GM21360 (cell line): ENCODE measurements around the gene SYNE1.

ENCODE experiments used
- ATAC-seq: cut with Tn5 transposase; IDR thresholded peaks from one replicate; pipeline ENCODE4 v1.9.1; 2021; ENCODE audit warnings: mild to moderate bottlenecking, moderate library complexity; ENCODE audit not compliant: unreplicated experiment

Gene SYNE1

DNA sequence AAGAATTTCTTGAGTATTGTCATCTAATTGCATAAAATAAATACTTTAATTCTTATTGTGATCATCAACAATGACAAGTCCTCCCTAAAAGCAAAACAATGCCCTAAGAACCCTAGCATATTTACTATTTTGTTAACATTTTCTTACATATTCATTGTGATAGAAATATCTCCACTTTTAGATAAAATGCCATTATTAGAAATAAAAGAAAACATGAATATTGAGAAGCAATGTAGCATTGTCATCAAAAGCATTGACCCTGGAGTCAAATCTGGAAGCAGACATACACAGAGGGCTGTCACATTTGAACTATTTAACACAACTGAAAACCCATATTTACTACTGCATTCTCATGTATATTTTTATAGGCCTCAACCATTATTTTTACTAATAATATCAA is 257.7 kb downstream of the SYNE1 start:
- no peak for ATAC-seq

DNA sequence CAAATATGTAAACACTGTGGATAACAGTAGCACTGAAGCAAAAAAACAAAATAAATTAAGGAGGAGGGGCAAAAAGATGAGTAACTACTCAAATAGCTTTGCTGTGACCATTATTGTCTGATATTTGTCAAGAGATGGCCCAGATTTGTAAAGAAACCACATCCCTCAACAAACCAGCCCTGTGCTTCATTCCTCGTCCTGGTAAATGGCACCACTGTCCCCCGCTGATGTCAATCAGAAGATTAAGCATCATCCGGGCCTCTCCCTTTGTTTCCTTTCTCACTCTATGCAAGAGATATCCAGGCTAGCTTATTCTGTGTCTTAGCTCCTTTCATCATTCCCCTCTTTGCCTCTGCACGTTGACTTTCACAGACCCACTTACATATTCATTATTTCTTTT is 259.0 kb downstream of the SYNE1 start:
- no peak for ATAC-seq

DNA sequence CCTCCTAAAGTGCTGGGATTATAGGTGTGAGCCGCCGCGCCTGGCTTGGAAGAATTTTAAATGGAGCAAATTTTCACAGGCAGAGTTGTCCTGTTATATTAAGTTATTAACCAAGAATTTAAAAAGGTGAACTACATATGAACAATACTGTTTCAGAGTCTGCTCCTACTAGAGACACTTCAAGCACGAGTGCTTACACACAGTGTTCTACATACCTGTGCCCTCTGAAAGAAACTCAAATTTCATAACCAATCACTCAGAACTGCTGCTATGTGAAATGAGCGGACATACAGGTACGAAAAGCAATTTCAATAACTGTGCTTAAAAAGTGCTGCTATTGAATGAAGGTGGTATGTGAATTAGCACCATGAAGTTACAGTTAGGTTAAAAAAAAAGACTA is 262.0 kb downstream of the SYNE1 start:
- no peak for ATAC-seq

DNA sequence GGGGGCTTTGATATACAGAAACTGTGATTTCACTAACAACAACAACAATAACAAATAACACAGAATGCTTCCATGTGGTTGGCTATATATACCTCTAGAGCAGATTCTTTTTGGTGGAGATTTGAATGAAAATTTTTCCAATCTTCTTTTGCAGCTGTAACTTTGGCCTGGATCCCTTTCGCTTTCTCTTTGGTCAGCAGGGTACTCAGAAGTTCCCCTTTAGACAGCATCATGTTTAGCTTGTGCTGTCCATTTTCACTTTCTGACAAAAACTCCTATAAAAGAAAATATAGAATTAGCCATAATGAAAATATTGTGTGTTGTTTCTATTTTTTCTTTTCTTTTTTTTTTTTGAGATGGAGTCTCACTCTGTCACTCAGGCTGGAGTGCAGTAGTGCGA is 264.2 kb downstream of the SYNE1 start:
- no peak for ATAC-seq

DNA sequence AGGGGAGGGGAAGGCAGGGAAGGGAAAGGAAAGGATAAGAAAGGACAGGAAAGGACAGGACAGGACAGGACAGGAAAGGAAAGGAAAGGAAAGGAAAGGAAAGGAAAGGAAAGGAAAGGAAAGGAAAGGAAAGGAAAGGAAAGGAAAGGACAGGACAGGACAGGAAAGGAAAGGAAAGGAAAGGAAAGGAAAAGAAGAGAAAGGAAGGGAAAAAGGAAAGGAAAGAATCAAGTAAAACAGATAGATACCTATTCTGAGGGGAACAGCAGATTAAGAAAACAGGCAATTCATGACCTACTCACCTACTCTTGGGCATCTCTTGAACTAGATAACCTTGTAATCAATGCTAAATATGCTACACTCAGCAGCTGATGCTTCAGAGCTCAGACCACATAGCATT is 265.4 kb downstream of the SYNE1 start:
- ATAC-seq = no peak

DNA sequence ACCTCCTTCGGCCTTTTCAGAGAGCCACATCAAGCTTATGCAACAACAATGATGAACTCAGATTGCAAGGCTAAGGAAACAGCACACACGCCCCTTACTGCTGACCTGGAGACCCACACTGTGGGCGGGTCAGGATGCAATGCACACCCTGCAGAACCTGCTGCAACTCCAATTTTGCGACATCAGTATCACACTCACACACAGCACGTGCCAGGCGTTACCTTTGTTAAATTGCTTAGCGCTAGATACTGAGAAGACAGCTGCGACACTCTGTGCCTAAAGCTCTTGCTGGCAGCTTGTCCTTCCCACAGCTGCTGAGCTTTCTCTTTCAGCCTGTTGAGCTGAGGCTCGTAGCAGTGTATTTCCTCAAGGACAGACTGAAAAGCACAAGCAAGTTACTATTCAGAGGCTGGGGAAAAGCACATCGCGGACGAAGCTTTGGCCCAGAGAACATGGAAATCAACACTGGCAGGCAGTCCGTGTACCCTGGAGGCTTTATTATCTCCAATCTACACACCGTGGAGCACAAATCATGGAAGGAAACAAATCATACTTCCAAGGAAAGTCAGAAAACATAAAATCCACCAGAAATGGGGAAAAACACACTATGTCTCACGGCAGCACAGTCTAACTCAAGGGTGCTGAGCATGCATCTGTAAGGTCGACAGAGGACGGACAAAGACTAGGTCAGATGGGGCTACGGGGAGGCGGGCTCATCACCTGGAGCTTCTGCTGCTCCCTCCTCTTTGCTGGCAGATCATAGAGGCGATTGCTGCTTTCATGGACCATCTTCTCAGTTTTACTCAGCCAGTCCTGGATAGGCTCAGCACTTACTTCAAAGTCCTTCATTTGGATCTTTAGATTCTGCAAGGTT is 268.2 kb downstream of the SYNE1 start:
- no peak for ATAC-seq

DNA sequence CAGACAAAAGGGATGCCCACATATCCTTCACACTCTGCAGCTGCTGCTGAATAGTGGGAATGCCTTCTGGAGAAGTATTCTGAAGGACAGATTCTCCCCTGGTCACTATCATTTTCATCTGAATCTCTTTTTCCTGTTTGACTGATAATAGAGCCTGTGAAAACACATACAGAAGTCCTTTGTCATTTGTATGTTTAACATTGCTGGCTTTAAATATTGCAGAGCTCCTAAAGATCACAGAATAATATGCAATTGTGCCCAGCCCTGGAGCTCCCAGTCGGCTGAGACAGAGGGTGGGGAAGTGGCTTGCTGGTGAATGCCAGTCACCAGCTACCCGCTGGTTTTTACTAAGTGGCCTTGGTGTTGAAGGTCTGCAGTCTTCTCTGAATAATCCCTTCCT is 272.3 kb downstream of the SYNE1 start:
- ATAC-seq = no peak

DNA sequence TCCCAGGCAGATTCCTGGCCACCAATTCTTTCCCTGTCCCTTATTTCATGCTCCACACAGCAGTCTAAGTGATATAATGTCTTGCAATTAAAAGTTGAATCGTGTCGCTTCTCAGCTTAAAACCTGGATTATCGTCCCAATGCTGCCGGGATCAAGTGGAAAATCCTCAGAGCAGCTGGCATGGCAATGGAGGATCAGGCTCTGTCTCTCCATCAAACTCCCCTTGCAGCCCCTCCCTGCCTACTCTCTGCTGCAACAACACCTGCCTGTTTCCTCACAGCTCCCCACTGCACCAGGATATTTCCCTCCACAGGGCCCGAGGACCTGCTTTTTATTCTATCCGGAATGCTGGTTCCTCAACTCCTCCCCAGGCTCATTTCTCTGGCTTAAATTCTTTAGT is 277.1 kb downstream of the SYNE1 start:
- ATAC-seq = no peak

DNA sequence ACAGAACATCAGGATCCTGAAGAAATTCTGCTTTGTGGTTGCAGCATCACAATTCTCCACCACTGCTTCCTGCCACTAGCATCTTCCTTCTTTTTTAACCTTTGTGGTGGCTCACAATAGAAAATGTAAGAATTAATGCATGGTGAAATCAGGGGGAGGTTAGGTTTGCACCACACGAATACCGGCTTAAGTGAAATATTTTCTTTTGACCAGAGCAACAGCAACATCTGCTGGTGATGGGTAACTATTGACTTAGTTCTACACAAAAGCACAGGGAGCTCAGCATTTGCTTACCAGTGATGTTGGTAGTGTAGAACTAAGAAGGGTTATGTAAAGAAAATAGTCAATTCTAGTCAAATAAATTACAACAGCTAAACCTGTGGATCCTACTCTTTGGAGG is 280.5 kb downstream of the SYNE1 start:
- peak; percentile 72 for ATAC-seq

DNA sequence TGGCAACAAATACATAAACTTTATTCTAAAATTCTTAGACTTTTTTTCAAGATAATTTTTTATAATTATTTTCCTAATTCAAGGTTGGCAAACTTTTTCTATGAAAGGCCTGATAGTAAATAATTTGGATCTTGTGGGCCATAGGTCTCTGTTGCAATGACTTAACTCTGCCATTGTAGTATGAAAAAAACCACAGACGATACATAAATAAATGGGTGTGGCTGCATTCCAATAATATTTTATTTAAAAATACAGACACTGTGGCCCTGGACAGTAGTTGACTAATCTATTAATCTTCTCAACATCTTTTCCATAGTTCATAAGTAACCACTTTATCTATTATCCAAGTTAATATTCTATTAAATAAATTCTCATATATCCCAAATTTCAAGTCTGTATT is 281.1 kb downstream of the SYNE1 start:
- ATAC-seq = no peak

DNA sequence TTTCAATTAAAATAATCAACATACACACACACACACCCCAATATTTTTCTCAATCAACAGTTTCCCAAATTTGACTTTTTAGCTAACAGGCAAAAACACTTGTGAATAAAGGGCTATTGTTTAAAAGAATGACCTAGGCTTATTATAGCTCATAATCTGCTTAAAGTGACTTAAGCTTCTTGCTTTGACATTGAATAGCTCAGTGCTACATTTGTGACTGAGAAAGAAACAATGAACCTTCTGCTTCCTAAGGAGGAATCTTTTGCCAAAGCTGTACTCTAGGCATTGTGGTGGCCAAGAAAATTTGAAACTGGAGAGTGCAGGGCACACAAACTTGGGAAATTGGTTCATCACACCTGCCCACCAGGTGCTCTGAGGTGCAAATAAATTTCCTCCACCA is 282.0 kb downstream of the SYNE1 start:
- ATAC-seq = no peak

DNA sequence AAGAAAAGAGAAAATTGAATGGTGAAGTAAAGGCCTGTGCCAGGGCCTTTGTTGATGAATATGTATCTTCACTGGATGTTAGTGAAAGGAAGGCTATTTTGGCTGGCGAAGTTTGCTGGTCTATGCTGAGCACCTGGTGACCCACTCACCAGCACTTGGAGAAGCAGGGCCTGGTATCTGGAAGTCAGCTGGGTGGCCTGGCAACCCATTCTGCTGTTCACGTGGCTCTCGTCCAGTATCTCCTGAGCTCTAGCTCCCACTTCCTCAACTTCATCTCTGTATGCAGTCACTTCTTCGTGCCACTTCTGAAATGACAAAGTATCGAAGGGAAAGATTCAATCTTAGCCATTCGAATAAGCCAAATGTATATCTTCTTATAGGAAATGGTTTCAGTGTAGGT is 283.7 kb downstream of the SYNE1 start:
- no peak for ATAC-seq

DNA sequence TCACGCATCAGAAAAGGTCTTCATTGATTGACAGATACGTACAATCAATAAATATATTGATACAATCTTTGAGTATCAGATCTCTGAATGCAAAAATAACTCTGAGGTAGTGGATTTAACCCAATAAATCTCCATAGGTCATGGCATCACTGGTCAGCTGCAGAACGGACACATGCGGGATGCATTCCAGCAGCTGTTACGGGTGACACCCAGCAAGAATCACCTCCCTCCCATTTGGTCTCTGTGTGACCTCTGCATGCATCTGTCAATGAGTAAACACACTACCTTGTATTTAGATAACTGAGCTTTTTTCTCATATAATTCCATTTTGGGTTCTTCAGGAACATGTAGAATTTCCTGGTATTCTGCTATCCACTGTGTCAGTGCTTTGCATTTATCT is 285.4 kb downstream of the SYNE1 start:
- ATAC-seq = no peak

DNA sequence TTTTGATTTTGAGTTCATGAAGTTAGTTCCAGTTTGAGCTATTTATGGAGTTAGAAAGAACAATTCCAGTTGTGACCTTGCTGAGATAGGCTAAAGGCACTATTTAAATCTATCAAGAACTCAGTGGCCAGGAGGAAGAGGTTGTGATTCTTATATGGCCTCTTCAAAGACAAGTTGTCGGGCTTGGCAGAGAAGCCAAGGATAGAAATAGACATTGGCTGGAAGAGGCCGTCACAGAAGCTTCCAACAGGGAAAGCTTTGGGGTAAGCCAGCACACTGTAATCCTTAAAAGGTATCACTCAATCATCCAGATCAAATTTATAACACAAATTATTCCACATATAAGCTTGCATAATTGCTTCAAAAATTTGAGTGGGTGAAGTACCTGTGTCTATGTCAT is 286.1 kb downstream of the SYNE1 start:
- no peak for ATAC-seq

DNA sequence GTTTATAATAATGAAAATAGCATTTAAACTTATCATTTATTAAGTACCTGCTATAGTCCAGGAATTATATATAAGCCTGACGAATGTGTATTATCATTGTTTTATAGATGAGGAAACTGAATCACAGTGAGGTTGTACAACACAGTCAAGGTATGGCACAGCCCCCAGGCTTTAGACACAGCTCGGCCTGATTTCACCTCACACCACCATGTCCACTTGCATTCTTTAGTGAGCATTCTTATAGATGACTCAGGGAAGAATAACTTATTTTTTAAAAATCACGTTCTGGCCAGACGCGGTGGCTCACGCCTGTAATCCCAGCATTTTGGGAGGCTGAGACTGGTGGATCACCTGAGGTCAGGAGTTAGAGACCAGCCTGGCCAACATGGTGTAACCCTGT is 289.0 kb downstream of the SYNE1 start:
- no peak for ATAC-seq

DNA sequence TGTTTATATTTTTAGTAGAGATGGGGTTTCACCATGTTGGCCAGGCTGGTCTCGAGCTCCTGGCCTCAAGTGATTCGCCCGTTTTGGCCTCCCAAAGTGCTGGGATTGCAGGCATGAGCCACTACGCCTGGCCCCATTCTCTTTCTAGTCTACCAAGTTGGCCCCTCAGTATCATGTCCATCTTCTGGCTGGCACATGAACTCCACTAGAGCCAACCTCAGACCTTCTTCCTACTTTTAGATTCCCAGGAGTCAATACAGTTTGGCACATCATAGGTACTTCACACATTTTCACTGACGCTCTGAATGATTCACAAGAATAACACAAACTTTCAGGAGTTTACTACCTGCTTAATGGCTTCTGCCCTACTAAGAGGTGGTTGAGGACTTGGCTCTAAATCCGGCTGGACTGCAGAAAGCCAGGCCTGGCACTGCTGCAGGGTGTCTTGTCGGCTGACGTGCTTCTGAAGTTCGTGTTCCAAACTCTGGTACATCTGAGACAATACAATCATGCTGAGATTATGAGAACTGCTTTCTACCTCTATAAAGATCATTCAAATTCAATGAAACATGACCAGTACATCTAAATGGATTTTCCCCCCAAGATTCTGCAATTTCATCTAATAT is 293.3 kb downstream of the SYNE1 start:
- ATAC-seq = no peak

DNA sequence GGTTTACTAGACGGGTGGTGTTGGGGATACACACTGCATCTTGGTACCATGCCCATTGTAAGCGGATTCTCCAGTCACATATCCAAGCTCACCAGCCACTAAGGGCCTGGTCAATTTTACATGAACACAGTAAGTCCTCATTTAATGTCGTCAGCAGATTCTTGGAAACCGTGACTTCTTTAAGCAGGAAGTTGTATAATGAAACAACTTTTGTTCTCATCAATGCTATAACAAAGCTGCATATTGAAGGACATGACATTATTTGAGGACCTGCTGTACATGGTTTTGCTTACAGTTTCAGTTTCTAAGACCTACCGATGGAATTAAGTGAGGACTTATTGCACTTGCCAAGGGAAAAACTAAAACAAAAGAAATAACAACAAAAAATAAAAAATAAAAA is 295.6 kb downstream of the SYNE1 start:
- no peak for ATAC-seq

DNA sequence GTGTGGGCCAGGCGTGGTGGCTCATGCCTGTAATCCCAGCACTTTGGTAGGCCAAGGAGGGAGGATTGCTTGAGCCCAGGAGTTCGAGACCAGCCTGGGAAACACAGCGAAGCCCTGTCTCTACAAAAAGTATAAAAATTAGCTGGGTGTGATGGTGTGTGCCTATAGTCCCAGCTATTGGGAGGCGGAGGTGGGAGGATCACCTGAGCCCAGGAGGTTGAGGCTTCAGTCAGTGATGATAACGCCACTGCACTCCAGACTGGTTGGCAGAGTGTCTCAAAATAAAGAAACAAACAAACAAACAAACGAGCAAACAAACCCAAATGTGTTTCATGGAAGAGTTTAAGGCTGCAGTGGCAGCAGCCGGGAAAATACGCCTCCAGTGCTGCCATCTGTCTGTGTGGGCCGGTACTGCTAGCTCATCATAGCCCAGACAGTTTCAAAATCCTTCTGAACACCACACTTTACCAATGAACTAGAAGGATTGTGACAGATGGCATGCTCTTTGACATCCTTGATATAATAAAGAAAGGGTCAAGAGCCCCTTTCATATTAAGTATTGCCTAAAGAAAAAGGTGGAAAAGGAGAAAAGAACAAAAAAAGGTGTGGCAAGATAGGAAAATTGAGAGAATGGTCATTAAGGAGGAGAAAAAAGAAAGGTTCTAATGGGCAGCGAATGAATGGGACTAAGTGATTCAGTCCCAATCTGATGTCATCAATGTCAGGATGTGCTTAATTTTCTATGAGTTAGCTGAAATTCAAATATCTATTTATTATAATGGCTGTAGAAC is 298.6 kb downstream of the SYNE1 start:
- peak; percentile 89 for ATAC-seq

DNA sequence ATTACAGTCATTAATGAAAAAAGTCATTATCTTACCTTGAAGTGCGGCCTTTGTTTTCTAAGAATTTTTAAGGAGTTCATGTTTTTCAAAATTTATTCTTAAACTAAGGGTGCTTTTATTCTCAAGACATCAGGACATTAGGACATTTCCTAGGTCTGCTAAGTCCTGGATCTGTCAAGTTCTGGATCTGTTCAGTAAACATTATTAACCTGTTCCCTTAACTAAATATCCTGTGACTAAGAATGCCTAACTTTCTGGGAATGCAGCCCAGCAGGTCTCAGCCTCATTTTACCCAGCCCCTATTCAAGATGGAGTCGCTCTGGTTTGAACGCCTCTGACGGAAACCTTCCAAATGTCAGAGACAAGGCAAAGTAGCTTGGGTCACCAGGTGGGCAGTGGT is 302.6 kb downstream of the SYNE1 start:
- ATAC-seq = no peak

DNA sequence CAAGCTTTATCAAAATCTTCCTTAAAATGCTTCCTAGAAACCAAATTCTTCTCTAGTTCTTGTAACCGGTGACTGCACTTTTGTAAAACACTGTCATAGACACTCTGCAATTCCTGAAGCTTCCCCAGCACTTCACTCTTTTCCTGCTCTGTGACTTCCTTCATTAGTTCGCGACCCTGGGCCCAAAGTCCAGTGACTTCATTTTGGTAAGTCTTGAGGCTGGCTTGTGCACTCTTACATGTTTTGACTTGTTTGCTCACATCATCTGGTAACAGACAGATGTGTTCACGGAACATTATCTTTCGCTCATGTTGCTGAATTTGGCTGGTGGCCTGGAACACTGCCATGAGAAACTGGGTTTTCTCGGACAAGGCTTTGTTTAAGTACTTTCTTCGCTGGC is 306.2 kb downstream of the SYNE1 start:
- no peak for ATAC-seq

DNA sequence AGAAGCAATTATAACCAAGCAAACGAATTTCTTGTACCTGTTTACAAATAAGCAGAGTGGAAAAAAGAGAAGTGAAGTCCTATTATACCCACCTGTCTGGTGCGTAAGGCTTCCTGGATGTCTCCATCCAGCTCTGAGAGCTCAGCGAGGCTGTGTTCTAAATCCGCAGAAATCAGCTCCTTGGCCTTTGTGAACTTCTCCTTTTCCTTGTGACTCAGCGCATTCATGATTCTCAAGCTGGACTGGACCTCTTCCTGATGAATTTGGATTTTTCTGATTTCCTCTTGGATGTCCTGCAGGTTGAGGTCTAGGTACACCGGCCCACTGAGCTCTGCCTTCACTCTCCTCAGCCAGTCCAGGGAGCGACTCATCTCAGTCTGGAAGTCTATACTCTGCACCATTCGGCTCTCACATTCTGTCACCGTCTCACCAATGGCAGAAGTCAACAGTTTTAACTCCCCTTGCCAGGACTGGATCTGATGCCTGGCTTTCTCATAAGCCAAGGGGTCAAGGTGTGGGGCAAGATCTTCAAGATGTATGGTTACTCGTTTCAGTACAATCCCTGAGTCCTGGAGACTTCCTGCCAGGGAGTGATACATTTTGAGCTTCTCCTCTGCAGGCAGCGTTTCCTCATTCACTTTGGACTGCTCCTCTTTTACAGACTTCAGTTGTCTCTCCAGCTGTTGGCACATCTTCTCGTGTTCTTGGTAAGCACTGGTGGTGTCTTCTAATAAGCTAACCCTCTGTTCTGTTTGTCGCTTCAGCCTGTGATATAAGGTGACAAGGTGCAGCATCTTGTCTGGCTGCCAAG is 307.3 kb downstream of the SYNE1 start:
- no peak for ATAC-seq
